Stimulated activated effector memory CD8-positive, alpha-beta T cell treated with anti-CD3 and anti-CD28 coated beads, Interleukin-12 subunit alpha, Interleukin-12 subunit beta, amount 100 ng/mL, for 72 hours (primary cell): ENCODE measurements around the gene EDEM3.
"Not testable (repeated sequence)": the region's sequence is repeated elsewhere in the genome, so short reads cannot be mapped to it uniquely, and the experiment has no call there.

Experiments used
- ATAC-seq: fragments of 150-1000 bp; cut with Tn5 transposase; 2 replicates; pipeline ENCODE4 v1.10.0; 2021
- DNase-seq, 2 donors: peaks; one replicate each; pipeline ENCODE4 v3.0.0; 2021 to 2022; ENCODE audit warnings: low spot score in 2 of 2
- H3K27ac Mint-ChIP-seq: one replicate; pipeline ENCODE4 v1.8.0; 2022; ENCODE audit warnings: mild to moderate bottlenecking, mixed read lengths
- H3K36me3 Mint-ChIP-seq: one replicate; pipeline ENCODE4 v1.8.0; 2022; ENCODE audit warnings: mild to moderate bottlenecking, mixed read lengths
- H3K4me1 Mint-ChIP-seq: one replicate; pipeline ENCODE4 v1.8.0; 2022; ENCODE audit warnings: mixed read lengths
- H3K4me3 Mint-ChIP-seq: one replicate; pipeline ENCODE4 v1.8.0; 2022; ENCODE audit warnings: mild to moderate bottlenecking, mixed read lengths
- H3K9me3 Mint-ChIP-seq: one replicate; pipeline ENCODE4 v1.8.0; 2022; ENCODE audit warnings: mixed read lengths

EDEM3 gene

GRCh38 chr1:184680611-184681225 is 73.9 kb downstream of the EDEM3 start:
- H3K36me3 Mint-ChIP-seq, H3K27ac Mint-ChIP-seq: not testable (repeated sequence)
- peaks cover 13% of the 10 kb centered on the region for H3K9me3 Mint-ChIP-seq

GRCh38 chr1:184679472-184679871 is 75.2 kb downstream of the EDEM3 start:
- H3K27ac Mint-ChIP-seq, H3K4me1 Mint-ChIP-seq, H3K4me3 Mint-ChIP-seq, DNase-seq, ATAC-seq, H3K36me3 Mint-ChIP-seq: not testable (repeated sequence)
- H3K9me3 Mint-ChIP-seq = peaks cover 13% of the 10 kb centered on the region

More at GRCh38 chr1:184680611-184681225, 73.9 kb downstream of the EDEM3 start:
- H3K4me3 Mint-ChIP-seq, ATAC-seq, DNase-seq, H3K4me1 Mint-ChIP-seq: not testable (repeated sequence)

DNA sequence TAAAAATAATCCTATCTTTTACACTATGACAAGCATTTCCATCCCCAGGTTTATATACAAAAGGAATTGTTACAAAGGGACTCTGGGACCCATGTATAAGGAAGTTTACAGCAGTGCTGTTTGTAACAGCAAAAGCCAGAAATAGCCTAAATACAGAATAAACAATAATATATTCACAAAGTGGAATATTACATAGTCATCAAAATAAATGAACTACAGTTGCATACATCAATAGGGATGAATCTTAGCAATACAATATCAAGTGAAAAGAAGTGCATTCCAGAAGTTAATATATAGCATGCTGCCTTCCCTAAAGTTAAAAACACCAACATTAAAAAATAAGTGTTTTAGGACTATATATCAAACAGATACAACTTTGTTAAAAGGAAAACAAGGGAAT is 77.3 kb downstream of the EDEM3 start:
- H3K9me3 Mint-ChIP-seq = peaks cover 13% of the 10 kb centered on the region
- H3K4me3 Mint-ChIP-seq = no peak overlapping the region
- ATAC-seq (no peak), DNase-seq (no peak)
- H3K27ac Mint-ChIP-seq = no peak overlapping the region
- no peaks in the 10 kb centered on the region for H3K4me1 Mint-ChIP-seq
- H3K36me3 Mint-ChIP-seq = no peaks in the 10 kb centered on the region

- Mint-ChIP-seq H3K27ac (no peak overlapping the region), H3K4me1 (no peaks in the 10 kb centered on the region), H3K9me3 (no peaks in the 10 kb centered on the region), H3K36me3 (no peaks in the 10 kb centered on the region), H3K4me3 (no peak overlapping the region)
- DNase-seq (no peak), ATAC-seq (no peak)
Observed at GRCh38 chr1:184673305-184673704, 81.4 kb downstream of the EDEM3 start.

GRCh38 chr1:184672013-184672726 is 82.5 kb downstream of the EDEM3 start:
- H3K4me3 Mint-ChIP-seq = no peak overlapping the region
- H3K9me3 Mint-ChIP-seq = no peaks in the 10 kb centered on the region
- no peaks in the 10 kb centered on the region for H3K4me1 Mint-ChIP-seq
- DNase-seq = no peak
- H3K27ac Mint-ChIP-seq = no peak overlapping the region
- no peaks in the 10 kb centered on the region for H3K36me3 Mint-ChIP-seq
- no peak for ATAC-seq

- H3K27ac Mint-ChIP-seq = no peak overlapping the region
- no peaks in the 10 kb centered on the region for H3K36me3 Mint-ChIP-seq
- H3K4me1 Mint-ChIP-seq = no peaks in the 10 kb centered on the region
- DNase-seq = no peak
- H3K9me3 Mint-ChIP-seq = no peaks in the 10 kb centered on the region
- H3K4me3 Mint-ChIP-seq = no peak overlapping the region
- no peak for ATAC-seq
Observed at GRCh38 chr1:184669391-184669790, 85.3 kb downstream of the EDEM3 start.

GRCh38 chr1:184665360-184665759 is 89.3 kb downstream of the EDEM3 start:
- DNase-seq (no peak), ATAC-seq (no peak)
- H3K9me3 Mint-ChIP-seq = no peaks in the 10 kb centered on the region
- H3K4me3 Mint-ChIP-seq = no peak overlapping the region
- H3K27ac Mint-ChIP-seq = no peak overlapping the region
- H3K4me1 Mint-ChIP-seq = peaks cover 18% of the 10 kb centered on the region
- H3K36me3 Mint-ChIP-seq = no peaks in the 10 kb centered on the region

DNA sequence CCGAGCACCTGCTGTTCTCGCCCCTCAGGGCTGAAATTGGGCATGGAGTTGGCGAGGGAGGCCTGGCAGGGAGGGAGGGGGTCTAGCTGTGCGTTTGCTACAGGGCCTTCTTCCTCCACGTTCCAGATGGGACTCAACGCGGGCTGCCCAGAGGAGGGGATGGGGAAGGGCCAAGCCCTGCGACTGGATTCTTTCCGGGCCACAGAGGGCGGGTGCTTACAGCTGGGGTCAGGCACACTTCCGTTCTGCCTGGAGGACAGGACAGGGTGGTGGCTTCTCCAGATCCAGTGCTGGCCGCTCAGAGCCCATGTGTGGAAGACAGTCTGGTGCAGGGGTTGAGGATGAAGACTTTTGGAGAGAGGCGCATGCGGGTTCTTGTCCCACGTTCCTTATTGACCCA is 90.0 kb downstream of the EDEM3 start:
- Mint-ChIP-seq H3K9me3 (no peaks in the 10 kb centered on the region), H3K4me3 (no peak overlapping the region), H3K27ac (no peak overlapping the region), H3K36me3 (no peaks in the 10 kb centered on the region), H3K4me1 (peaks cover 18% of the 10 kb centered on the region)
- no peak for ATAC-seq
- no peak for DNase-seq

GRCh38 chr1:184664042-184664660 is 90.5 kb downstream of the EDEM3 start:
- peak overlapping the region; percentile 45 for H3K4me3 Mint-ChIP-seq
- H3K27ac Mint-ChIP-seq = no peak overlapping the region
- peak; percentile 75 for ATAC-seq
- H3K4me1 Mint-ChIP-seq = peaks cover 18% of the 10 kb centered on the region
- H3K9me3 Mint-ChIP-seq = no peaks in the 10 kb centered on the region
- no peaks in the 10 kb centered on the region for H3K36me3 Mint-ChIP-seq
- peak; percentile 45 to 80 for DNase-seq

GRCh38 chr1:184661801-184662200 is 92.9 kb downstream of the EDEM3 start:
- Mint-ChIP-seq H3K4me1 (peaks cover 18% of the 10 kb centered on the region), H3K36me3 (no peaks in the 10 kb centered on the region), H3K9me3 (no peaks in the 10 kb centered on the region), H3K27ac (no peak overlapping the region), H3K4me3 (no peak overlapping the region)
- DNase-seq = no peak
- ATAC-seq = no peak

GRCh38 chr1:184660462-184661191 is 94.0 kb downstream of the EDEM3 start:
- ATAC-seq = peak; percentile 34
- Mint-ChIP-seq H3K27ac (no peak overlapping the region), H3K36me3 (no peaks in the 10 kb centered on the region), H3K9me3 (no peaks in the 10 kb centered on the region), H3K4me3 (no peak overlapping the region), H3K4me1 (peaks cover 18% of the 10 kb centered on the region)
- no peak for DNase-seq

- Mint-ChIP-seq H3K36me3 (no peaks in the 10 kb centered on the region), H3K4me3 (no peak overlapping the region), H3K4me1 (peaks cover 11% of the 10 kb centered on the region), H3K27ac (no peak overlapping the region), H3K9me3 (no peaks in the 10 kb centered on the region)
- ATAC-seq = no peak
- no peak for DNase-seq
Observed at GRCh38 chr1:184658055-184658454, 96.6 kb downstream of the EDEM3 start.

GRCh38 chr1:184656221-184656620 is 98.4 kb downstream of the EDEM3 start:
- H3K9me3 Mint-ChIP-seq = peaks cover 4% of the 10 kb centered on the region
- DNase-seq (no peak), ATAC-seq (no peak)
- no peak overlapping the region for H3K4me3 Mint-ChIP-seq
- no peaks in the 10 kb centered on the region for H3K36me3 Mint-ChIP-seq
- H3K4me1 Mint-ChIP-seq = no peaks in the 10 kb centered on the region
- H3K27ac Mint-ChIP-seq = no peak overlapping the region

- no peaks in the 10 kb centered on the region for H3K4me1 Mint-ChIP-seq
- DNase-seq (no peak), ATAC-seq (no peak)
Observed at GRCh38 chr1:184655185-184655584, 99.5 kb downstream of the EDEM3 start.

DNA sequence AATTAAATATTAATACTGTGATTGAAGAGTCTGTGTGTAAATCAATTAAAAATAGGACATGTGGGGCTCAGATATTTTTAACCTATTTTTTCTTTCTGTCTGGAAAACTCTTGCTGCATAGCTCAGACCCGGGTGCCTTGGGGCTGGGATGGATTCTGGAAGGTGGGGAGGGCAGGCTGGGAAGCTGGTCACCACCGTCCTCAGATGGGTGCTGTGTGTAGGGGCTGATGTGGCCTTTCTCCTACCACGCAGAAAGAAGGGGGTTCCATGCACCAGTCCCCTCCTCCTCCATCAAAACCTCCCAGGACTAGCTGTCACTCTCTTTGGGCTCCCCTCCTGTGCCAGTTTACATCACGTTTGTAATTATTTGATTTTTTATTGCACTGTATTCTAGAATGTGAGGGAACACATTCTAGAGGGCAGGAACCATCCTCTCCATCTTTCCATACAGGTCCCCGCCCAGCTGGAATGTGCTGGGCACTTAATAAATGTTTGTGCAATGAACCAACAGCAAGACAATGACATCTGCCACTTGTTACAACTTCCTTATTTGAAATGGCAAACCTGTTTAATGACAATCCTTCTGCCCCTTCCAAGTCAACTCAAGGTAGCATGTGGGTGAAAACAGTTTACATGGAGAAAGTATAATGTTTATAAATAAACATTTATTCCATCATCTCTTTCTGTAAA is 104.3 kb downstream of the EDEM3 start:
- DNase-seq = no peak
- peak; percentile 14 for ATAC-seq
- Mint-ChIP-seq H3K27ac (no peak overlapping the region), H3K4me3 (no peak overlapping the region), H3K4me1 (no peaks in the 10 kb centered on the region), H3K36me3 (no peaks in the 10 kb centered on the region), H3K9me3 (peaks cover 4% of the 10 kb centered on the region)

More at GRCh38 chr1:184655185-184655584, 99.5 kb downstream of the EDEM3 start:
- Mint-ChIP-seq H3K36me3 (no peaks in the 10 kb centered on the region), H3K4me3 (no peak overlapping the region), H3K27ac (no peak overlapping the region), H3K9me3 (peaks cover 4% of the 10 kb centered on the region)
